Measurements from ENCODE around the gene RNFT2.
"Not testable (repeated sequence)": the region's sequence is repeated elsewhere in the genome, so short reads cannot be mapped to it uniquely, and the experiment has no call there.

The RNFT2 gene

GRCh38 chr12:116710370-116711150 lies 27.6 kb upstream of the RNFT2 start:
- no peak for DNase-seq

GRCh38 chr12:116712458-116713303 lies 25.4 kb upstream of the RNFT2 start:
- DNase-seq = no peak

GRCh38 chr12:116713527-116713926 lies 24.6 kb upstream of the RNFT2 start:
- no peak for DNase-seq

GRCh38 chr12:116714175-116714574 lies 23.9 kb upstream of the RNFT2 start:
- no peak for DNase-seq

GRCh38 chr12:116717466-116718437 lies 20.4 kb upstream of the RNFT2 start:
- DNase-seq = no peak

- no peak for DNase-seq
Measured at GRCh38 chr12:116718655-116719454, 19.3 kb upstream of the RNFT2 start.

- DNase-seq = no peak
Measured at GRCh38 chr12:116719731-116720528, 18.2 kb upstream of the RNFT2 start.

GRCh38 chr12:116722245-116722644 lies 15.9 kb upstream of the RNFT2 start:
- no peak for DNase-seq

- DNase-seq = no peak
Measured at GRCh38 chr12:116726694-116727093, 11.4 kb upstream of the RNFT2 start.

GRCh38 chr12:116727261-116727660 lies 10.9 kb upstream of the RNFT2 start:
- DNase-seq = no peak

- no peak for DNase-seq
Measured at GRCh38 chr12:116727891-116728290, 10.2 kb upstream of the RNFT2 start.

GRCh38 chr12:116731801-116732200 lies 6.3 kb upstream of the RNFT2 start:
- DNase-seq = no peak

- no peak for DNase-seq
Measured at GRCh38 chr12:116734156-116734768, 3.9 kb upstream of the RNFT2 start.

- no peak for DNase-seq
Measured at GRCh38 chr12:116735084-116735483, 3.0 kb upstream of the RNFT2 start.

- DNase-seq = no peak
Measured at GRCh38 chr12:116735951-116736599, 2.0 kb upstream of the RNFT2 start.

GRCh38 chr12:116736962-116737773 lies 947 bp upstream of the RNFT2 start:
- no peak for DNase-seq

GRCh38 chr12:116739381-116739887 lies 1.3 kb downstream of the RNFT2 start:
- no peak for DNase-seq

- DNase-seq = not testable (repeated sequence)
Measured at GRCh38 chr12:116742787-116743186, 4.7 kb downstream of the RNFT2 start.

- no peak for DNase-seq
Measured at GRCh38 chr12:116744766-116745165, 6.7 kb downstream of the RNFT2 start.

Data from GF-D8 (cell line).